K562 (cell line): ENCODE results near the gene LRRC3C. TPM values are rescaled to one million over a fixed set of nuclear protein-coding genes. Genes with fewer than 3 reads are reported as not detected.
A peak's percentile ranks its signal among the peaks of the same experiment; 100 is the strongest.

Source experiments
- ATAC-seq: fragments of 200-7000 bp; cut with Tn5 transposase; 3 replicates; pipeline ENCODE4 v1.9.1; 2020; ENCODE audit warnings: moderate library complexity
- BruUV-seq: library from RNA; stranded (reverse); fragments of 400-500 nt; replicated peaks from 2 replicates; lab custom pipeline; 2021; lab: Mats Ljungman, UMichigan
- CTCF ChIA-PET: fragments of 300-600 bp; formaldehyde crosslinking; extraction: SDS; loops from one replicate; lab custom pipeline; 2021; ENCODE audit warnings: low intra/inter-chr PET ratio; lab: Yijun Ruan, JAX
- POLR2A ChIA-PET: fragments of 300-600, 350-650 bp; sonication (Branson Sonifier 250); formaldehyde crosslinking; extraction: SDS; loops from one replicate; lab custom pipeline; 2021; ENCODE audit warnings: antibody characterized with exemption, inconsistent platforms; lab: Yijun Ruan, JAX
- DNase-seq, 4 experiments: peaks; one replicate each; pipeline versions ENCODE4 v3.0.0 to v3.0.0-alpha.2; 2011 to 2018; ENCODE audit warnings: low spot score in 3 of 4, mixed read lengths in 3 of 4; ENCODE audit errors: extremely low read depth in 1 of 4
- FAIRE-seq: peaks from 2 replicates; lab custom pipeline; 2011; peaks lifted over from hg19 to GRCh38; lab: Jason Lieb, UNC
- H2AFZ ChIP-seq: 2 replicates; pipeline ENCODE4 v1.6.0; 2011; ENCODE audit warnings: low read depth, low read length, control low read depth, inconsistent platforms
- H3K27ac ChIP-seq: fragments of 200-600 bp; 3 replicates; pipeline ENCODE4 v1.8.0; 2011; ENCODE audit warnings: low read depth, mild to moderate bottlenecking, control low read depth, inconsistent platforms, low read length, moderate library complexity, mixed read lengths; ENCODE audit errors: extremely low read depth
- H3K27me3 ChIP-seq, 2 experiments: fragments of 300-600 bp in 1 of 2; 2 replicates in 1 of 2; 3 replicates in 1 of 2; pipeline versions ENCODE4 v1.6.0 to v1.8.0; 2011; ENCODE audit warnings: inconsistent platforms in 2 of 2, low read length in 2 of 2, mild to moderate bottlenecking in 1 of 2, mixed read lengths in 1 of 2, moderate library complexity in 1 of 2; ENCODE audit not compliant: control insufficient read depth in 2 of 2, insufficient read depth in 2 of 2
- H3K36me3 ChIP-seq: fragments of 300-600 bp; 3 replicates; pipeline ENCODE4 v1.8.0; 2011; ENCODE audit warnings: mild to moderate bottlenecking, low read length, inconsistent platforms; ENCODE audit not compliant: control insufficient read depth, insufficient read depth
- H3K4me1 ChIP-seq, 2 experiments: fragments of 200-600 bp in 1 of 2; replicated peaks in 1 of 2; 2 replicates in 1 of 2; 3 replicates in 1 of 2; pipeline versions ENCODE4 v1.5.1 to v1.8.0; 2011; ENCODE audit warnings: inconsistent platforms in 2 of 2, low read length in 2 of 2, mild to moderate bottlenecking in 1 of 2, mixed read lengths in 1 of 2, moderate library complexity in 1 of 2; ENCODE audit not compliant: control insufficient read depth in 2 of 2, insufficient read depth in 2 of 2
- H3K4me2 ChIP-seq: 2 replicates; pipeline ENCODE4 v1.6.1; 2011; ENCODE audit warnings: low read length, control low read depth, inconsistent platforms, mixed read lengths; ENCODE audit not compliant: insufficient read depth
- H3K4me3 ChIP-seq: fragments of 200-600 bp; sonication (generic), shearing (Covaris generic); 2 replicates; pipeline ENCODE4 v1.5.1; 2016; ENCODE audit warnings: control low read depth, inconsistent platforms
- H3K79me2 ChIP-seq: fragments of 200-600 bp; 3 replicates; pipeline ENCODE4 v1.8.0; 2011; ENCODE audit warnings: low read length, inconsistent platforms; ENCODE audit not compliant: control insufficient read depth, insufficient read depth
- H3K9ac ChIP-seq, 2 experiments: 2 replicates each; pipeline versions ENCODE4 v1.6.0 to v1.6.1; 2011; ENCODE audit warnings: low read depth in 2 of 2, low read length in 2 of 2, control low read depth in 1 of 2, inconsistent platforms in 1 of 2, mild to moderate bottlenecking in 1 of 2, mixed read lengths in 1 of 2; ENCODE audit not compliant: insufficient read depth in 1 of 2
- H3K9me1 ChIP-seq: one replicate; pipeline ENCODE4 v1.6.0; 2011; ENCODE audit warnings: inconsistent platforms, mild to moderate bottlenecking, low read length, moderate library complexity; ENCODE audit not compliant: control insufficient read depth, insufficient read depth
- H3K9me3 ChIP-seq: replicated peaks from 2 replicates; pipeline ENCODE4 v1.5.1; 2011; ENCODE audit warnings: low read depth, low read length, inconsistent platforms; ENCODE audit not compliant: control insufficient read depth, insufficient read depth
- H4K20me1 ChIP-seq: replicated peaks from 2 replicates; pipeline ENCODE4 v1.6.1; 2011; ENCODE audit warnings: low read length, inconsistent platforms, mixed read lengths; ENCODE audit not compliant: control insufficient read depth, insufficient read depth
- BCOR ChIP-seq: fragments of 450-650 bp; IDR thresholded peaks from 2 replicates; pipeline ENCODE4 v1.6.1; 2016
- CBFA2T3 ChIP-seq: fragments of 450-650 bp; IDR thresholded peaks from 2 replicates; pipeline ENCODE4 v1.6.1; 2017
- CEBPB ChIP-seq: fragments of 450-650 bp; IDR thresholded peaks from 2 replicates; pipeline ENCODE4 v1.6.1; 2016; ENCODE audit warnings: missing genetic modification characterization, missing compliant biosample characterization
- DPF2 ChIP-seq: fragments of 450-650 bp; IDR thresholded peaks from 2 replicates; pipeline ENCODE4 v1.6.1; 2016
- EP400 ChIP-seq: fragments of 450-650 bp; IDR thresholded peaks from 2 replicates; pipeline ENCODE4 v1.6.1; 2017; ENCODE audit warnings: antibody characterized with exemption, mild to moderate bottlenecking, moderate library complexity
- FOXA1 ChIP-seq: fragments of 450-650 bp; IDR thresholded peaks from 2 replicates; pipeline ENCODE4 v1.6.1; 2016; ENCODE audit warnings: mild to moderate bottlenecking, borderline replicate concordance
- HLTF ChIP-seq: fragments of 450-650 bp; IDR thresholded peaks from 2 replicates; pipeline ENCODE4 v1.6.1; 2016
- HSF4 ChIP-seq: fragments of 250-450 bp; sonication (Bioruptor Pico); IDR thresholded peaks from 2 replicates; pipeline ENCODE4 v2.1.2; 2022; ENCODE audit warnings: mild to moderate bottlenecking, moderate library complexity, borderline replicate concordance
- MIER1 ChIP-seq: fragments of 450-650 bp; IDR thresholded peaks from 2 replicates; pipeline ENCODE4 v1.6.1; 2016; ENCODE audit warnings: antibody characterized with exemption, mild to moderate bottlenecking, low read depth
- MTA1 ChIP-seq: fragments of 450-650 bp; IDR thresholded peaks from 2 replicates; pipeline ENCODE4 v1.6.1; 2017; ENCODE audit warnings: borderline replicate concordance
- NEUROD1 ChIP-seq: fragments of 150-350 bp; IDR thresholded peaks from 2 replicates; pipeline ENCODE4 v1.6.1; 2014; ENCODE audit warnings: borderline replicate concordance, low read length, low read depth; ENCODE audit not compliant: partially characterized antibody
- NFRKB ChIP-seq: fragments of 450-650 bp; IDR thresholded peaks from 2 replicates; pipeline ENCODE4 v1.6.1; 2016; ENCODE audit warnings: low read depth
- RNF2 ChIP-seq: sonication (generic); IDR thresholded peaks from 2 replicates; pipeline ENCODE4 v1.6.1; 2016
- SMAD4 ChIP-seq: fragments of 250-450 bp; sonication (Bioruptor Pico); conservative IDR thresholded peaks from 2 replicates; pipeline ENCODE4 v1.8.0; 2021; ENCODE audit warnings: inconsistent platforms, mild to moderate bottlenecking, moderate library complexity
- TOE1 ChIP-seq, 2 experiments: fragments of 450-650 bp in 1 of 2; sonication (generic) in 1 of 2; formaldehyde crosslinking in 1 of 2; IDR thresholded peaks; 2 replicates each; pipeline versions ENCODE4 v1.7.1 to v1.8.0; 2016 to 2022; ENCODE audit warnings: borderline replicate concordance in 2 of 2, mild to moderate bottlenecking in 2 of 2, antibody characterized with exemption in 1 of 2, inconsistent platforms in 1 of 2, low read depth in 1 of 2, missing genetic modification reagents in 1 of 2, moderate library complexity in 1 of 2
- ZNF57 ChIP-seq: fragments of 450-650 bp; formaldehyde crosslinking; IDR thresholded peaks from 2 replicates; pipeline ENCODE4 v1.4.0; 2020; ENCODE audit warnings: mild to moderate bottlenecking, moderate library complexity
- WGBS: fragments of 100-300 bp; shearing (Covaris generic); methylation state at CpG from one replicate; pipeline ENCODE4 v1.1.6; 2016; ENCODE audit warnings: low coverage, mixed read lengths; ENCODE audit not compliant: insufficient coverage; ENCODE audit errors: missing lambda C conversion rate; 5-methylcytosine and 5-hydroxymethylcytosine counted together
- in situ Hi-C: fragments of 300-500 bp; cut with MboI; formaldehyde crosslinking; loops from 4 replicates; pipeline ENCODE4 v1.15.0; 2018; ENCODE audit warnings: inconsistent platforms, mixed read lengths
- intact Hi-C: fragments of 100-400 bp; cut with micrococcal nuclease; formaldehyde crosslinking; loops from 2 replicates; pipeline ENCODE4 v1.14.2; 2022
- polyA plus RNA-seq, 8 experiments: library from polyadenylated mRNA; depleted of rRNA in 4 of 8; stranded (reverse) in 5 of 8; unstranded in 3 of 8; fragments of >200 nt; fragmentation: Nextera tagmentation in 2 of 8; fragmentation: Illumina TruSeq in 1 of 8; extraction: Ambion mirVana in 2 of 8; extraction: Trizol in 1 of 8; gene quantifications; 2 replicates each; pipeline versions ENCODE4 v1.2.1 to v1.2.3, GENCODE V29; 2011 to 2014; ENCODE audit warnings: inconsistent platforms in 1 of 8, missing spikeins in 1 of 8
- total RNA-seq, 7 experiments: library from RNA; depleted of rRNA in 6 of 7; stranded (reverse); fragments of >200 nt in 6 of 7; fragmentation: Illumina TruSeq in 2 of 7; extraction: Trizol in 2 of 7; gene quantifications; 2 replicates each; pipeline versions ENCODE4 v1.2.1 to v1.2.3, GENCODE V29; 2011 to 2021; ENCODE audit warnings: low replicate concordance in 1 of 7
- TF ChIP-seq, protein P1 (sequence below): sonication (generic); formaldehyde crosslinking; IDR thresholded peaks from 2 replicates; pipeline ENCODE4 v1.8.1; 2023; ENCODE audit warnings: mild to moderate bottlenecking, missing genetic modification reagents
- TF ChIP-seq, protein P2 (sequence below): fragments of 450-650 bp; IDR thresholded peaks from 2 replicates; pipeline ENCODE4 v1.6.1; 2016; ENCODE audit warnings: antibody characterized with exemption
- TF ChIP-seq, protein P3 (sequence below): fragments of 200-800 bp; sonication (Bioruptor generic); IDR thresholded peaks from 2 replicates; pipeline ENCODE4 v1.6.1; 2017; ENCODE audit warnings: missing genetic modification characterization, missing compliant biosample characterization

Gene LRRC3C
- total and polyA plus RNA-seq, 9 of the 15 experiments (the other 6 are each of a cell fraction or from before 2014, with no cell fraction given), result not detected

DNA sequence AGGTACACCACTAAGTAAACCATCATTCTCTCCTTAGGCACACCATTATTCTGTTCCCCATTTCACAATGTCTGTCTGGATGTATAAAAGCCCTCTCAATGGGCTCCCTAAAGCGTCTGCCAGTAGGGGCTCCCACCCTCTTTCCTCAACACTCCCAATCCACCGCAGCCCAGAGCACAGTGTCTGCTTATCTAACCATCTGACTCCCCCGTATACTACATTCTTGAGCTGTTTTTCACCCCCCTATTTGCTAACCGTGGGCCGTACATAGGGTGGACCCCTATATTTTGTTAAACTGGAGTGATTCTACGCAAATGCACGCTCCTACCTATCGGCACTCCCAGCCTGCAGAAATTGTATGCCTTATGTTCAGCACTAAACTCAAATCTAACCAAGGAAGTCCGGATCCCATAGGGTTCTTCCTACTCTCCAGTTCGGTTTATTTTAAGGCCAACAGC lies 52.4 kb downstream of the LRRC3C start:
- WGBS, result 2% methylated on average over 10 of the region's 10 CpGs
- Histone ChIP-seq H3K9me3 (no peaks in the 10 kb centered on the region), H3K4me2 (peak overlapping the region; percentile 92), H3K9ac (peak overlapping the region; percentile 93 to 98), H3K36me3 (peaks cover 30% of the 10 kb centered on the region), H3K4me3 (peak overlapping the region; percentile 98), H4K20me1 (peaks cover 10% of the 10 kb centered on the region), H3K27ac (peak overlapping the region; percentile 98), H3K9me1 (no peaks in the 10 kb centered on the region), H2AFZ (peak overlapping the region; percentile 97), H3K4me1 (peaks cover 5 to 12% of the 10 kb centered on the region in 2 experiments; a peak in 3 of 5 replicates), H3K27me3 (no peaks in the 10 kb centered on the region), H3K79me2 (peaks cover 39% of the 10 kb centered on the region)
- no peak for FAIRE-seq
- ATAC-seq, result peak; percentile 73
- ChIA-PET POLR2A (interaction anchor here (0.6 to 3.7 kb wide), 10 partner anchors 9 to 1108 kb away, joined by 3 to 16 read pairs (median 4); no protein-coding TSS in a partner anchor), CTCF (interaction anchor here (0.6 to 1.8 kb wide), 4 partner anchors 21 to 441 kb away, joined by 3 to 13 read pairs (median 5); no protein-coding TSS in a partner anchor)
- TSS peak; percentile 79 for BruUV-seq
- in situ Hi-C loops, result no loop called here
- DNase-seq, result peak; percentile 74 to 82 (median 79)
- intact Hi-C loops, result loop anchor here (1.0 kb wide), 4 partner anchors 21 to 358 kb away; no protein-coding TSS in a partner anchor
- TF ChIP-seq TOE1 (IDR thresholded peaks at IDR 0.05; ENCODE audit: borderline replicate concordance) (no peak), TOE1 (CRISPR knock-in tag; IDR thresholded peaks at IDR 0.05; ENCODE audit: borderline replicate concordance, low read depth) (no peak), EP400 (no peak), CBFA2T3 (peak; percentile 50), FOXA1 (no peak), MIER1 (no peak), NEUROD1 (peak; percentile 54), SMAD4 (CRISPR knock-in tag) (peak; percentile 70), BCOR (peak; percentile 53), CEBPB (tag) (peak; percentile 84), MTA1 (peak; percentile 75), ZNF57 (CRISPR knock-in tag) (no peak), RNF2 (peak; percentile 27; the same call in 1 of the 2 replicates), HLTF (peak; percentile 50; the same call in 1 of the 2 replicates), HSF4 (CRISPR knock-in tag) (no peak), NFRKB (peak; percentile 76; the same call in 1 of the 2 replicates), DPF2 (peak; percentile 91)
- TF ChIP-seq, protein P1, sequence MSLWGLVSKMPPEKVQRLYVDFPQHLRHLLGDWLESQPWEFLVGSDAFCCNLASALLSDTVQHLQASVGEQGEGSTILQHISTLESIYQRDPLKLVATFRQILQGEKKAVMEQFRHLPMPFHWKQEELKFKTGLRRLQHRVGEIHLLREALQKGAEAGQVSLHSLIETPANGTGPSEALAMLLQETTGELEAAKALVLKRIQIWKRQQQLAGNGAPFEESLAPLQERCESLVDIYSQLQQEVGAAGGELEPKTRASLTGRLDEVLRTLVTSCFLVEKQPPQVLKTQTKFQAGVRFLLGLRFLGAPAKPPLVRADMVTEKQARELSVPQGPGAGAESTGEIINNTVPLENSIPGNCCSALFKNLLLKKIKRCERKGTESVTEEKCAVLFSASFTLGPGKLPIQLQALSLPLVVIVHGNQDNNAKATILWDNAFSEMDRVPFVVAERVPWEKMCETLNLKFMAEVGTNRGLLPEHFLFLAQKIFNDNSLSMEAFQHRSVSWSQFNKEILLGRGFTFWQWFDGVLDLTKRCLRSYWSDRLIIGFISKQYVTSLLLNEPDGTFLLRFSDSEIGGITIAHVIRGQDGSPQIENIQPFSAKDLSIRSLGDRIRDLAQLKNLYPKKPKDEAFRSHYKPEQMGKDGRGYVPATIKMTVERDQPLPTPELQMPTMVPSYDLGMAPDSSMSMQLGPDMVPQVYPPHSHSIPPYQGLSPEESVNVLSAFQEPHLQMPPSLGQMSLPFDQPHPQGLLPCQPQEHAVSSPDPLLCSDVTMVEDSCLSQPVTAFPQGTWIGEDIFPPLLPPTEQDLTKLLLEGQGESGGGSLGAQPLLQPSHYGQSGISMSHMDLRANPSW (CRISPR knock-in tag), result 0 out of 2 replicates have a peak, but pooled peaks have one; percentile 57
- TF ChIP-seq, protein P2, sequence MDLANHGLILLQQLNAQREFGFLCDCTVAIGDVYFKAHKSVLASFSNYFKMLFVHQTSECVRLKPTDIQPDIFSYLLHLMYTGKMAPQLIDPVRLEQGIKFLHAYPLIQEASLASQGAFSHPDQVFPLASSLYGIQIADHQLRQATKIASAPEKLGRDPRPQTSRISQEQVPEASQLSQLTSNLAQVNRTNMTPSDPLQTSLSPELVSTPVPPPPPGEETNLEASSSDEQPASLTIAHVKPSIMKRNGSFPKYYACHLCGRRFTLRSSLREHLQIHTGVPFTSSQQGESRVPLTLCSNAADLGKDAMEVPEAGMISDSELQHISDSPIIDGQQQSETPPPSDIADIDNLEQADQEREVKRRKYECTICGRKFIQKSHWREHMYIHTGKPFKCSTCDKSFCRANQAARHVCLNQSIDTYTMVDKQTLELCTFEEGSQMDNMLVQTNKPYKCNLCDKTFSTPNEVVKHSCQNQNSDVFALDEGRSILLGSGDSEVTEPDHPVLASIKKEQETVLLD, result peak; percentile 76; the same call in 1 of the 2 replicates
- TF ChIP-seq, protein P3, sequence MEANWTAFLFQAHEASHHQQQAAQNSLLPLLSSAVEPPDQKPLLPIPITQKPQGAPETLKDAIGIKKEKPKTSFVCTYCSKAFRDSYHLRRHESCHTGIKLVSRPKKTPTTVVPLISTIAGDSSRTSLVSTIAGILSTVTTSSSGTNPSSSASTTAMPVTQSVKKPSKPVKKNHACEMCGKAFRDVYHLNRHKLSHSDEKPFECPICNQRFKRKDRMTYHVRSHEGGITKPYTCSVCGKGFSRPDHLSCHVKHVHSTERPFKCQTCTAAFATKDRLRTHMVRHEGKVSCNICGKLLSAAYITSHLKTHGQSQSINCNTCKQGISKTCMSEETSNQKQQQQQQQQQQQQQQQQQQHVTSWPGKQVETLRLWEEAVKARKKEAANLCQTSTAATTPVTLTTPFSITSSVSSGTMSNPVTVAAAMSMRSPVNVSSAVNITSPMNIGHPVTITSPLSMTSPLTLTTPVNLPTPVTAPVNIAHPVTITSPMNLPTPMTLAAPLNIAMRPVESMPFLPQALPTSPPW (CRISPR knock-in tag), result peak; percentile 65
